ENCODE data around the gene BIVM.

BIVM gene

DNA sequence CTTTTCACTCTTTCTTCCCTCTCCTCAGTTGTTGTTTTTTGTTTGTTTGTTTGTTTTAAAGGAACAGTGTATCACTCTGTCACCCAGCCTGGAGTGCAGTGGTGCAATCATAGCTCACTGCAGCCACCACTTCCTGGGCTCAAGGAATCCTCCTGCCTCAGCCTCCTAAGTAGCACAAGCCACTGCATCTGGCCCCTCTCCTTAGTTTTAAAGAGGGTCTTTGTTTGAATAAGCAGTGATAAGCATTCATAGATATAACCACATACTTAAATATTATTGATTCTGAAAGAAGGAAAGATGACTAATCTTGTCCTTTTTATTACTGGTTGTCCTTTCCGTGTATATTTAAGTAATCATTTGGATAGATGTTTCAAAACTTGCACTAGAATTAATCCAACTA lies 73.6 kb downstream of the BIVM start:
- Histone ChIP-seq H4K20me1 (ENCODE audit: insufficient read depth, low read length) (peaks cover 7% of the 10 kb centered on the region; the same call in 1 of the 2 replicates), H2AFZ (ENCODE audit: low read depth, low read length) (no peak overlapping the region), H3K4me3 (ENCODE audit: low read depth in 1 of 2, low read length in 2 of 2) (no peak overlapping the region), H3K27me3 (ENCODE audit: insufficient read depth, low read length, poor library complexity) (no peaks in the 10 kb centered on the region), H3K4me2 (ENCODE audit: insufficient read depth, low read length) (no peak overlapping the region), H3K36me3 (ENCODE audit: insufficient read depth, low read length) (peaks cover 86% of the 10 kb centered on the region), H3K9me3 (ENCODE audit: insufficient read depth, low read length, severe bottlenecking) (no peaks in the 10 kb centered on the region), H3K9ac (ENCODE audit: low read depth, low read length) (no peak overlapping the region), H3K27ac (ENCODE audit: low read length) (no peak overlapping the region), H3K4me1 (ENCODE audit: insufficient read depth, low read length) (no peaks in the 10 kb centered on the region), H3K79me2 (ENCODE audit: insufficient read depth, low read length) (peaks cover 7% of the 10 kb centered on the region)
- ATAC-seq (ENCODE audit: insufficient read depth, low read depth) (no peak), DNase-seq (no peak)
- TF ChIP-seq, protein P1, sequence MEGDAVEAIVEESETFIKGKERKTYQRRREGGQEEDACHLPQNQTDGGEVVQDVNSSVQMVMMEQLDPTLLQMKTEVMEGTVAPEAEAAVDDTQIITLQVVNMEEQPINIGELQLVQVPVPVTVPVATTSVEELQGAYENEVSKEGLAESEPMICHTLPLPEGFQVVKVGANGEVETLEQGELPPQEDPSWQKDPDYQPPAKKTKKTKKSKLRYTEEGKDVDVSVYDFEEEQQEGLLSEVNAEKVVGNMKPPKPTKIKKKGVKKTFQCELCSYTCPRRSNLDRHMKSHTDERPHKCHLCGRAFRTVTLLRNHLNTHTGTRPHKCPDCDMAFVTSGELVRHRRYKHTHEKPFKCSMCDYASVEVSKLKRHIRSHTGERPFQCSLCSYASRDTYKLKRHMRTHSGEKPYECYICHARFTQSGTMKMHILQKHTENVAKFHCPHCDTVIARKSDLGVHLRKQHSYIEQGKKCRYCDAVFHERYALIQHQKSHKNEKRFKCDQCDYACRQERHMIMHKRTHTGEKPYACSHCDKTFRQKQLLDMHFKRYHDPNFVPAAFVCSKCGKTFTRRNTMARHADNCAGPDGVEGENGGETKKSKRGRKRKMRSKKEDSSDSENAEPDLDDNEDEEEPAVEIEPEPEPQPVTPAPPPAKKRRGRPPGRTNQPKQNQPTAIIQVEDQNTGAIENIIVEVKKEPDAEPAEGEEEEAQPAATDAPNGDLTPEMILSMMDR (IDR thresholded peaks at IDR 0.05; ENCODE audit: borderline replicate concordance, extremely low read depth, low read length, poor library complexity, severe bottlenecking): no peak
- no peak for TF ChIP-seq EZH2 (IDR thresholded peaks at IDR 0.05; ENCODE audit: borderline replicate concordance, low read depth, low read length, severe bottlenecking)

DNA sequence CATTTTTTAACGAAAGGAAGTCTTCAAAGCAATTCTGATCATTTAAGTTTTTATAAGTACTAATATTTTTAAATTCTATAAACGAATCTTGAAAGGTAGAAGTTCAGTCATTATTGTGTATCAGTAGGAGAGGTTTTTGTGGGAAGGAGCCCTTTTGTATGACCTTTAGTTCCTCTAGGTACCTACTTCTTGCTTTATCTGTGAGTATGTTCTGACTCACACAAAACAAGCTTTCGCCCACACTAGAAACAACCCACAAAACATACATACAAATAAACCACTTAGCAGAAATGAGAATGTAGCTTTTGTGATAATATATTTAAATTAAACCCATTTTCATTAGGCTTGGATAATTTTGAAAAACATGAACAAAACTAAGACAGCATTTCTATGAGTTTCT lies 74.7 kb downstream of the BIVM start:
- Histone ChIP-seq H3K4me3 (ENCODE audit: low read depth in 1 of 2, low read length in 2 of 2) (no peak overlapping the region), H3K27ac (ENCODE audit: low read length) (no peak overlapping the region), H3K27me3 (ENCODE audit: insufficient read depth, low read length, poor library complexity) (no peaks in the 10 kb centered on the region), H3K79me2 (ENCODE audit: insufficient read depth, low read length) (peaks cover 7% of the 10 kb centered on the region), H4K20me1 (ENCODE audit: insufficient read depth, low read length) (peaks cover 7% of the 10 kb centered on the region; the same call in 1 of the 2 replicates), H2AFZ (ENCODE audit: low read depth, low read length) (no peak overlapping the region), H3K4me1 (ENCODE audit: insufficient read depth, low read length) (no peaks in the 10 kb centered on the region), H3K9ac (ENCODE audit: low read depth, low read length) (no peak overlapping the region), H3K9me3 (ENCODE audit: insufficient read depth, low read length, severe bottlenecking) (no peaks in the 10 kb centered on the region), H3K4me2 (ENCODE audit: insufficient read depth, low read length) (no peak overlapping the region), H3K36me3 (ENCODE audit: insufficient read depth, low read length) (peaks cover 77% of the 10 kb centered on the region)
- DNase-seq: no peak
- TF ChIP-seq EZH2 (IDR thresholded peaks at IDR 0.05; ENCODE audit: borderline replicate concordance, low read depth, low read length, severe bottlenecking): no peak
- TF ChIP-seq, protein P1 (IDR thresholded peaks at IDR 0.05; ENCODE audit: borderline replicate concordance, extremely low read depth, low read length, poor library complexity, severe bottlenecking): no peak
- no peak for ATAC-seq (ENCODE audit: insufficient read depth, low read depth)

DNA sequence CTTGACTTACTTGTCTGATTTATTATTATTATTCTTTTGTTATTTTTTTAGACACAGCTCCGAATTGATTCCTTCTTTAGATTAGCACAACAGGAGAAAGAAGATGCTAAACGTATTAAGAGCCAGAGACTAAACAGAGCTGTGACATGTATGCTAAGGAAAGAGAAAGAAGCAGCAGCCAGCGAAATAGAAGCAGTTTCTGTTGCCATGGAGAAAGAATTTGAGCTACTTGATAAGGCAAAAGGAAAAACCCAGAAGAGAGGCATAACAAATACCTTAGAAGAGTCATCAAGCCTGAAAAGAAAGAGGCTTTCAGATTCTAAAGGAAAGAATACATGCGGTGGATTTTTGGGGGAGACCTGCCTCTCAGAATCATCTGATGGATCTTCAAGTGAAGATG lies 76.3 kb downstream of the BIVM start:
- Histone ChIP-seq H3K27me3 (ENCODE audit: insufficient read depth, low read length, poor library complexity) (no peaks in the 10 kb centered on the region), H3K4me2 (ENCODE audit: insufficient read depth, low read length) (no peak overlapping the region), H3K79me2 (ENCODE audit: insufficient read depth, low read length) (peaks cover 7% of the 10 kb centered on the region), H3K4me3 (ENCODE audit: low read depth in 1 of 2, low read length in 2 of 2) (no peak overlapping the region), H4K20me1 (ENCODE audit: insufficient read depth, low read length) (peaks cover 7% of the 10 kb centered on the region; the same call in 1 of the 2 replicates), H3K9me3 (ENCODE audit: insufficient read depth, low read length, severe bottlenecking) (no peaks in the 10 kb centered on the region), H2AFZ (ENCODE audit: low read depth, low read length) (no peak overlapping the region), H3K4me1 (ENCODE audit: insufficient read depth, low read length) (no peaks in the 10 kb centered on the region), H3K9ac (ENCODE audit: low read depth, low read length) (no peak overlapping the region), H3K36me3 (ENCODE audit: insufficient read depth, low read length) (peaks cover 63% of the 10 kb centered on the region), H3K27ac (ENCODE audit: low read length) (no peak overlapping the region)
- no peak for TF ChIP-seq EZH2 (IDR thresholded peaks at IDR 0.05; ENCODE audit: borderline replicate concordance, low read depth, low read length, severe bottlenecking)
- TF ChIP-seq, protein P1 (IDR thresholded peaks at IDR 0.05; ENCODE audit: borderline replicate concordance, extremely low read depth, low read length, poor library complexity, severe bottlenecking): no peak
- no peak for DNase-seq
- no peak for ATAC-seq (ENCODE audit: insufficient read depth, low read depth)

DNA sequence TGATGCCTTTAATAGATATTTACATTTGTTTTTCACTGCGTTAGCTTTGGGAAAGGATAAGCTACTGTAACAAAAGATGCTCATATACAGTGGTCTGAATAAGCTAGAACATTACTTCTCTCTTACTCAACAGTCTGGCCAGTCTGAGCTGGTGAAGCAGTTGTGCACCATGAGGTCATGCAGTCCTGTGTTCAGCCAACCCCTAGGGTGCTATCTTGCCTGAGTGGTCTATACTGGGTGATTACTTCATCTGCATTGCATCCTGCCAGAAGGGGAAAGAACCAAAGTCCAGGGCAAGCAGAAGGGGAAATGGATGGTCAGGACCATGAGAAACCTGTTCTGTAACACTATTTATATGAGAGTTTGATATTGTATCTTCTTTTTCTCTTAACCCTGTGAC lies 78.4 kb downstream of the BIVM start:
- no peak overlapping the region for H3K27ac ChIP-seq (ENCODE audit: low read length)
- H3K9ac ChIP-seq (ENCODE audit: low read depth, low read length): no peak overlapping the region
- no peaks in the 10 kb centered on the region for H3K79me2 ChIP-seq (ENCODE audit: insufficient read depth, low read length)
- peak; percentile 31; the same call in 1 of the 3 replicates for ATAC-seq (ENCODE audit: insufficient read depth, low read depth)
- no peaks in the 10 kb centered on the region for H3K27me3 ChIP-seq (ENCODE audit: insufficient read depth, low read length, poor library complexity)
- DNase-seq: no peak
- H4K20me1 ChIP-seq (ENCODE audit: insufficient read depth, low read length): no peaks in the 10 kb centered on the region; the same call in 1 of the 2 replicates
- no peak overlapping the region for H3K4me2 ChIP-seq (ENCODE audit: insufficient read depth, low read length)
- H3K36me3 ChIP-seq (ENCODE audit: insufficient read depth, low read length): peaks cover 45% of the 10 kb centered on the region
- H3K9me3 ChIP-seq (ENCODE audit: insufficient read depth, low read length, severe bottlenecking): no peaks in the 10 kb centered on the region
- no peak for TF ChIP-seq EZH2 (IDR thresholded peaks at IDR 0.05; ENCODE audit: borderline replicate concordance, low read depth, low read length, severe bottlenecking)
- TF ChIP-seq, protein P1 (IDR thresholded peaks at IDR 0.05; ENCODE audit: borderline replicate concordance, extremely low read depth, low read length, poor library complexity, severe bottlenecking): no peak
- H3K4me1 ChIP-seq (ENCODE audit: insufficient read depth, low read length): no peaks in the 10 kb centered on the region
- H2AFZ ChIP-seq (ENCODE audit: low read depth, low read length): no peak overlapping the region
- H3K4me3 ChIP-seq (ENCODE audit: low read depth in 1 of 2, low read length in 2 of 2): no peak overlapping the region

All from DND-41 (cell line).